ENCODE results near the gene PSMB10. TPM values are rescaled to one million over a fixed set of nuclear protein-coding genes. Genes with fewer than 3 reads are reported as not detected.
A peak's percentile ranks its signal among the peaks of the same experiment; 100 is the strongest.

Gene PSMB10
- total and polyA plus RNA-seq, 8 donors: 20.7 to 76.8 (median 31.6) TPM

GRCh38 chr16:67963662-67964321 is 27.1 kb upstream of the PSMB10 start:
- H3K27ac ChIP-seq: peak overlapping the region; percentile 26 to 39
- H3K9me3 ChIP-seq: no peaks in the 10 kb centered on the region
- TF ChIP-seq, protein P1, sequence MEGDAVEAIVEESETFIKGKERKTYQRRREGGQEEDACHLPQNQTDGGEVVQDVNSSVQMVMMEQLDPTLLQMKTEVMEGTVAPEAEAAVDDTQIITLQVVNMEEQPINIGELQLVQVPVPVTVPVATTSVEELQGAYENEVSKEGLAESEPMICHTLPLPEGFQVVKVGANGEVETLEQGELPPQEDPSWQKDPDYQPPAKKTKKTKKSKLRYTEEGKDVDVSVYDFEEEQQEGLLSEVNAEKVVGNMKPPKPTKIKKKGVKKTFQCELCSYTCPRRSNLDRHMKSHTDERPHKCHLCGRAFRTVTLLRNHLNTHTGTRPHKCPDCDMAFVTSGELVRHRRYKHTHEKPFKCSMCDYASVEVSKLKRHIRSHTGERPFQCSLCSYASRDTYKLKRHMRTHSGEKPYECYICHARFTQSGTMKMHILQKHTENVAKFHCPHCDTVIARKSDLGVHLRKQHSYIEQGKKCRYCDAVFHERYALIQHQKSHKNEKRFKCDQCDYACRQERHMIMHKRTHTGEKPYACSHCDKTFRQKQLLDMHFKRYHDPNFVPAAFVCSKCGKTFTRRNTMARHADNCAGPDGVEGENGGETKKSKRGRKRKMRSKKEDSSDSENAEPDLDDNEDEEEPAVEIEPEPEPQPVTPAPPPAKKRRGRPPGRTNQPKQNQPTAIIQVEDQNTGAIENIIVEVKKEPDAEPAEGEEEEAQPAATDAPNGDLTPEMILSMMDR (IDR thresholded peaks at IDR 0.05): no peak
- no peaks in the 10 kb centered on the region for H3K27me3 ChIP-seq
- DNase-seq (peak in 1 of 4 donors; percentile 79), ATAC-seq (no peak)
- intact Hi-C loops (cut with DNase I): no loop called here
- H3K36me3 ChIP-seq: peaks cover 0 to 39% of the 10 kb centered on the region in 2 donors
- peak overlapping the region in 1 of 2 donors; percentile 20 for H3K4me3 ChIP-seq
- H3K4me1 ChIP-seq: peaks cover 34 to 87% of the 10 kb centered on the region in 2 donors

- Histone ChIP-seq H3K27ac (peak overlapping the region in 1 of 2 donors; percentile 39), H3K27me3 (no peaks in the 10 kb centered on the region), H3K9me3 (no peaks in the 10 kb centered on the region), H3K4me1 (peaks cover 34 to 89% of the 10 kb centered on the region in 2 donors), H3K4me3 (no peak overlapping the region), H3K36me3 (peaks cover 0 to 44% of the 10 kb centered on the region in 2 donors)
- no peak for DNase-seq
- intact Hi-C loops (cut with DNase I): no loop called here
- no peak for ATAC-seq
- TF ChIP-seq, protein P1 (IDR thresholded peaks at IDR 0.05): no peak
Measured at GRCh38 chr16:67963292-67963661, 26.6 kb upstream of the PSMB10 start.

DNA sequence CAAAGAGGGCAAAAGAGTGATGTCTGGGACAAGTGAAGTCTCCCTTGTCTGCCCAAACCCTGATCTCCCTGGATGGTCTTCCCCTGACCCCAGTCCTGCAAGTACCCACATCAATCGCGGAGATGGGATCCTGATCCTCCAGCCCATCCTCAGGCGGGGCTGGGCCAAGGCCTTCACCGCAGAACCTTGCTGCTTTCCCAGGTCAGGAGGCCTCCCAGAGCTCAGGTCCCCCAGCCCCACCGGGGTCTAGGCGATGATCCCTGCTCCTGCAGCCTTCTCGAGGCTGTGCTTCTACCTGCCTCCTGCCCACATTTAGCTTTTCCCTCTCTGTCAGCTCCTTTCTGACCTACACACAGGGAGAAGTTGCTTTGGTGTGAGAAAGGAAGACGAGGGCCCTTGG is 25.5 kb upstream of the PSMB10 start:
- DNase-seq (no peak), ATAC-seq (no peak)
- TF ChIP-seq, protein P1 (IDR thresholded peaks at IDR 0.05): no peak
- Histone ChIP-seq H3K9me3 (no peaks in the 10 kb centered on the region), H3K27me3 (no peaks in the 10 kb centered on the region), H3K4me1 (peaks cover 31 to 81% of the 10 kb centered on the region in 2 donors), H3K4me3 (no peak overlapping the region), H3K36me3 (peaks cover 0 to 55% of the 10 kb centered on the region in 2 donors), H3K27ac (peak overlapping the region in 1 of 2 donors; percentile 76)
- intact Hi-C loops (cut with DNase I): no loop called here

DNA sequence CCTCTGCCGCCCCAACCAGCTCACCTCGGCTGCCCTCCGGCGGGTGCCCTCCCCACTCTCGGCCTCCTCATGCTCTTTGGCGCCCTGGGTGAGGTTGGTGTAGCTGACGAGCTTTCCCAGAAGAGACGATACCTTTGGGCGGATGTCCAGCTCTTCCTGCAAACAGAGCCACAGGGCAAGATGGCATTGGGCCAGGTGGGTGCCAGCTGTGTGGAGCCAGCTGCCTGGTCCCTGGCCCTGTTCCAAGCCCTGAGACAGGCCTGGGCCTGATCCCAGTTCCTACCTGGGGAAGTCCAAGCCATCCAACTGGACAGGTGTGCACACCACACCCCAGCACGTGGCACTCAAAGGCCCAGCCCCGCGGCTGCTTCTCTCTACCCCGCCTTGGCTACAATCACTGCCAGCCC is 24.9 kb upstream of the PSMB10 start:
- DNase-seq (peak in 2 of 4 donors; percentile 72 to 85), ATAC-seq (peak; percentile 66)
- Histone ChIP-seq H3K36me3 (peaks cover 0 to 60% of the 10 kb centered on the region in 2 donors), H3K27ac (peak overlapping the region in 1 of 2 donors; percentile 76), H3K4me3 (no peak overlapping the region), H3K4me1 (peaks cover 25 to 75% of the 10 kb centered on the region in 2 donors), H3K27me3 (no peaks in the 10 kb centered on the region), H3K9me3 (no peaks in the 10 kb centered on the region)
- TF ChIP-seq, protein P1 (IDR thresholded peaks at IDR 0.05): no peak
- intact Hi-C loops (cut with DNase I): no loop called here

- no peak overlapping the region for H3K4me3 ChIP-seq
- TF ChIP-seq, protein P1 (IDR thresholded peaks at IDR 0.05): no peak
- no peaks in the 10 kb centered on the region for H3K27me3 ChIP-seq
- H3K27ac ChIP-seq: peak overlapping the region; percentile 26 to 76
- intact Hi-C loops (cut with DNase I): no loop called here
- DNase-seq (no peak), ATAC-seq (peak; percentile 17)
- H3K4me1 ChIP-seq: peaks cover 11 to 59% of the 10 kb centered on the region in 2 donors
- no peaks in the 10 kb centered on the region for H3K9me3 ChIP-seq
- H3K36me3 ChIP-seq: peaks cover 0 to 78% of the 10 kb centered on the region in 2 donors
Measured at GRCh38 chr16:67959536-67960329, 23.1 kb upstream of the PSMB10 start.

Data from left lung (tissue), 10 donors.